GM23338 (cell line): Measurements from ENCODE around the gene XAB2. TPM values are rescaled to one million over a fixed set of nuclear protein-coding genes. Genes with fewer than 3 reads are reported as not detected.

Source experiments
- ATAC-seq: fragments of 200-7000 bp; cut with Tn5 transposase; 3 replicates; pipeline ENCODE4 v1.9.1; 2020
- DNase-seq: peaks from one replicate; pipeline ENCODE4 v3.0.0-alpha.2; 2015; ENCODE audit warnings: low spot score
- H2AFZ ChIP-seq: fragments of 200-600 bp; sonication (generic); 2 replicates; pipeline ENCODE4 v1.8.0; 2016; ENCODE audit warnings: antibody characterized with exemption, mild to moderate bottlenecking, moderate library complexity
- H3F3A ChIP-seq: fragments of 200-600 bp; sonication (generic); replicated peaks from 2 replicates; pipeline ENCODE4 v1.8.0; 2017; ENCODE audit warnings: antibody characterized with exemption, mixed run types, low read depth
- H3K27ac ChIP-seq: fragments of 200-600 bp; sonication (generic); 2 replicates; pipeline ENCODE4 v1.6.1; 2016; ENCODE audit warnings: low read depth
- H3K27me3 ChIP-seq: fragments of 200-600 bp; sonication (generic); 2 replicates; pipeline ENCODE4 v1.8.0; 2016; ENCODE audit warnings: mild to moderate bottlenecking, mixed run types, moderate library complexity; ENCODE audit not compliant: insufficient read depth
- H3K36me3 ChIP-seq: fragments of 200-600 bp; sonication (generic); 2 replicates; pipeline ENCODE4 v1.8.0; 2016; ENCODE audit warnings: mild to moderate bottlenecking; ENCODE audit not compliant: insufficient read depth
- H3K4me1 ChIP-seq: fragments of 200-600 bp; sonication (generic); 2 replicates; pipeline ENCODE4 v1.8.0; 2016; ENCODE audit warnings: mild to moderate bottlenecking, moderate library complexity; ENCODE audit not compliant: insufficient read depth
- H3K4me2 ChIP-seq: fragments of 200-600 bp; sonication (generic); 2 replicates; pipeline ENCODE4 v1.7.1; 2017; ENCODE audit warnings: mixed run types
- H3K4me3 ChIP-seq: fragments of 200-600 bp; sonication (generic); 2 replicates; pipeline ENCODE4 v1.6.1; 2016; ENCODE audit warnings: mixed run types
- H3K79me2 ChIP-seq: fragments of 200-600 bp; sonication (generic); replicated peaks from 2 replicates; pipeline ENCODE4 v1.8.0; 2017; ENCODE audit warnings: mild to moderate bottlenecking; ENCODE audit not compliant: insufficient read depth
- H3K9me2 ChIP-seq: fragments of 200-600 bp; sonication (generic); 2 replicates; pipeline ENCODE4 v1.8.0; 2017; ENCODE audit not compliant: insufficient read depth
- H4K20me1 ChIP-seq: fragments of 200-600 bp; sonication (generic); replicated peaks from 2 replicates; pipeline ENCODE4 v1.8.0; 2017; ENCODE audit warnings: mild to moderate bottlenecking; ENCODE audit not compliant: insufficient read depth
- H3K27ac Mint-ChIP-seq: 2 replicates; pipeline ENCODE4 v1.8.0; 2020; ENCODE audit warnings: inconsistent platforms, mild to moderate bottlenecking, moderate library complexity, mixed read lengths
- H3K27me3 Mint-ChIP-seq: 3 replicates; pipeline ENCODE4 v1.8.0; 2022; ENCODE audit warnings: low read depth, mild to moderate bottlenecking, moderate library complexity, mixed read lengths, inconsistent platforms; ENCODE audit not compliant: insufficient read depth, poor library complexity
- H3K36me3 Mint-ChIP-seq: 3 replicates; pipeline ENCODE4 v1.8.0; 2021; ENCODE audit warnings: low read depth, mild to moderate bottlenecking, inconsistent platforms, moderate library complexity, mixed read lengths
- H3K4me1 Mint-ChIP-seq: 3 replicates; pipeline ENCODE4 v1.8.0; 2020; ENCODE audit warnings: mild to moderate bottlenecking, inconsistent platforms, mixed read lengths
- H3K4me3 Mint-ChIP-seq: 3 replicates; pipeline ENCODE4 v1.8.0; 2021; ENCODE audit warnings: moderate library complexity, mild to moderate bottlenecking, inconsistent platforms, mixed read lengths
- H3K9me3 Mint-ChIP-seq: 3 replicates; pipeline ENCODE4 v1.8.0; 2020; ENCODE audit warnings: moderate library complexity, mild to moderate bottlenecking, inconsistent platforms, mixed read lengths
- STAT1 ChIP-seq: IDR thresholded peaks from one replicate; pipeline ENCODE4 v1.6.1; 2016; ENCODE audit warnings: antibody characterized with exemption; ENCODE audit not compliant: unreplicated experiment
- ZNF114 ChIP-seq: fragments of 250-450 bp; sonication (Bioruptor Pico); IDR thresholded peaks from 2 replicates; pipeline ENCODE4 v1.5.0; 2020; ENCODE audit warnings: mild to moderate bottlenecking, moderate library complexity
- ZNF331 ChIP-seq: fragments of 250-450 bp; sonication (Bioruptor Pico); IDR thresholded peaks from 2 replicates; pipeline ENCODE4 v1.5.0; 2020; ENCODE audit warnings: low read depth, mild to moderate bottlenecking, moderate library complexity
- polyA plus RNA-seq: library from polyadenylated mRNA; unstranded; fragments of >200 nt; fragmentation: Nextera tagmentation; extraction: Ambion mirVana; gene quantifications from 2 replicates; pipeline ENCODE4 v1.2.1, GENCODE V29; 2016
- total RNA-seq: library from RNA; depleted of rRNA; stranded (reverse); fragments of >200 nt; shearing (Covaris generic); gene quantifications from 2 replicates; pipeline ENCODE4 v1.2.3, GENCODE V29; 2014
- TF ChIP-seq, protein P1 (sequence below): fragments of 250-450 bp; sonication (Bioruptor Pico); IDR thresholded peaks from 2 replicates; pipeline ENCODE4 v1.5.0; 2020; ENCODE audit warnings: mild to moderate bottlenecking, moderate library complexity
- TF ChIP-seq, protein P2 (sequence below), 2 experiments: fragments of 200-600 bp in 1 of 2; sonication (generic) in 1 of 2; conservative IDR thresholded peaks; 2 replicates each; pipeline versions ENCODE4 v1.5.1 to v1.6.1; 2016 to 2017; ENCODE audit warnings: antibody characterized with exemption in 2 of 2, low read depth in 2 of 2, mild to moderate bottlenecking in 2 of 2, moderate library complexity in 1 of 2

Gene XAB2
- total and polyA plus RNA-seq, 2 experiments from 2014 or later: 18.4 to 69.0 TPM

DNA sequence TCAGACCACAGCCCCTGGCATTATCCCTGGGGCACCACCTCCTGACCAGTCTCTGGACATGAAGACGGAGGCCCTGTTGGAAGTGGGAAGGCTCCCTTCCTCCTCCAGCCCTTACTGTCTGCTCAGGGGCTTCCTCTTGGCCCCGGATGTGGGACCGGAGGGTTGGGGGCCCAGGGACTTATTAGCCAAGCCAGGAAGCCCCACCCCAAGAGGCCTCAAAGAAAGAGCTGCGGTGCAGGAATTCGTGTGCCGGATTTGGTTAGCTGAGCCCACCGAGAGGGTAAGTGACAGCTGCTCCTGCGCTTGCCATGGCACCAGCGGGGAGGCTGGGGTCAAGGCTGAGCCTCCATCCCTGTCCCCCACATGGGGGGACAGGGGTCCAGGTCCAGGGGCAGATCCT is 39.5 kb upstream of the XAB2 start, which contains the start of gene RETN:
Gene RETN (plus strand): TSS at position 208 of the 400 bp plus-strand sequence. CDS start 278 bp downstream, outside the sequence.
- Histone ChIP-seq H2AFZ (peak within 1 kb of the TSS; percentile 66; the same call in 1 of the 2 replicates), H3K9me2 (no peaks in the 10 kb centered on the region), H3K4me3 (peak within 1 kb of the TSS; percentile 79), H3F3A (no peaks in the 10 kb centered on the region), H3K79me2 (no peaks in the 10 kb centered on the region), H3K36me3 (no peaks in the 10 kb centered on the region), H4K20me1 (no peaks in the 10 kb centered on the region), H3K4me2 (peak within 1 kb of the TSS; percentile 92), H3K27ac (no peak within 1 kb of the TSS), H3K27me3 (peaks cover 46% of the 10 kb centered on the region), H3K4me1 (no peaks in the 10 kb centered on the region; the same call in 1 of the 2 replicates)
- Mint-ChIP-seq H3K27ac (no peak within 1 kb of the TSS), H3K36me3 (no peaks in the 10 kb centered on the region), H3K27me3 (peaks cover 37% of the 10 kb centered on the region), H3K4me3 (peak within 1 kb of the TSS; percentile 89), H3K4me1 (peaks cover 8% of the 10 kb centered on the region; the same call in 2 of the 3 replicates), H3K9me3 (peaks cover 6% of the 10 kb centered on the region)
- ATAC-seq: no peak
- TF ChIP-seq, protein P1, sequence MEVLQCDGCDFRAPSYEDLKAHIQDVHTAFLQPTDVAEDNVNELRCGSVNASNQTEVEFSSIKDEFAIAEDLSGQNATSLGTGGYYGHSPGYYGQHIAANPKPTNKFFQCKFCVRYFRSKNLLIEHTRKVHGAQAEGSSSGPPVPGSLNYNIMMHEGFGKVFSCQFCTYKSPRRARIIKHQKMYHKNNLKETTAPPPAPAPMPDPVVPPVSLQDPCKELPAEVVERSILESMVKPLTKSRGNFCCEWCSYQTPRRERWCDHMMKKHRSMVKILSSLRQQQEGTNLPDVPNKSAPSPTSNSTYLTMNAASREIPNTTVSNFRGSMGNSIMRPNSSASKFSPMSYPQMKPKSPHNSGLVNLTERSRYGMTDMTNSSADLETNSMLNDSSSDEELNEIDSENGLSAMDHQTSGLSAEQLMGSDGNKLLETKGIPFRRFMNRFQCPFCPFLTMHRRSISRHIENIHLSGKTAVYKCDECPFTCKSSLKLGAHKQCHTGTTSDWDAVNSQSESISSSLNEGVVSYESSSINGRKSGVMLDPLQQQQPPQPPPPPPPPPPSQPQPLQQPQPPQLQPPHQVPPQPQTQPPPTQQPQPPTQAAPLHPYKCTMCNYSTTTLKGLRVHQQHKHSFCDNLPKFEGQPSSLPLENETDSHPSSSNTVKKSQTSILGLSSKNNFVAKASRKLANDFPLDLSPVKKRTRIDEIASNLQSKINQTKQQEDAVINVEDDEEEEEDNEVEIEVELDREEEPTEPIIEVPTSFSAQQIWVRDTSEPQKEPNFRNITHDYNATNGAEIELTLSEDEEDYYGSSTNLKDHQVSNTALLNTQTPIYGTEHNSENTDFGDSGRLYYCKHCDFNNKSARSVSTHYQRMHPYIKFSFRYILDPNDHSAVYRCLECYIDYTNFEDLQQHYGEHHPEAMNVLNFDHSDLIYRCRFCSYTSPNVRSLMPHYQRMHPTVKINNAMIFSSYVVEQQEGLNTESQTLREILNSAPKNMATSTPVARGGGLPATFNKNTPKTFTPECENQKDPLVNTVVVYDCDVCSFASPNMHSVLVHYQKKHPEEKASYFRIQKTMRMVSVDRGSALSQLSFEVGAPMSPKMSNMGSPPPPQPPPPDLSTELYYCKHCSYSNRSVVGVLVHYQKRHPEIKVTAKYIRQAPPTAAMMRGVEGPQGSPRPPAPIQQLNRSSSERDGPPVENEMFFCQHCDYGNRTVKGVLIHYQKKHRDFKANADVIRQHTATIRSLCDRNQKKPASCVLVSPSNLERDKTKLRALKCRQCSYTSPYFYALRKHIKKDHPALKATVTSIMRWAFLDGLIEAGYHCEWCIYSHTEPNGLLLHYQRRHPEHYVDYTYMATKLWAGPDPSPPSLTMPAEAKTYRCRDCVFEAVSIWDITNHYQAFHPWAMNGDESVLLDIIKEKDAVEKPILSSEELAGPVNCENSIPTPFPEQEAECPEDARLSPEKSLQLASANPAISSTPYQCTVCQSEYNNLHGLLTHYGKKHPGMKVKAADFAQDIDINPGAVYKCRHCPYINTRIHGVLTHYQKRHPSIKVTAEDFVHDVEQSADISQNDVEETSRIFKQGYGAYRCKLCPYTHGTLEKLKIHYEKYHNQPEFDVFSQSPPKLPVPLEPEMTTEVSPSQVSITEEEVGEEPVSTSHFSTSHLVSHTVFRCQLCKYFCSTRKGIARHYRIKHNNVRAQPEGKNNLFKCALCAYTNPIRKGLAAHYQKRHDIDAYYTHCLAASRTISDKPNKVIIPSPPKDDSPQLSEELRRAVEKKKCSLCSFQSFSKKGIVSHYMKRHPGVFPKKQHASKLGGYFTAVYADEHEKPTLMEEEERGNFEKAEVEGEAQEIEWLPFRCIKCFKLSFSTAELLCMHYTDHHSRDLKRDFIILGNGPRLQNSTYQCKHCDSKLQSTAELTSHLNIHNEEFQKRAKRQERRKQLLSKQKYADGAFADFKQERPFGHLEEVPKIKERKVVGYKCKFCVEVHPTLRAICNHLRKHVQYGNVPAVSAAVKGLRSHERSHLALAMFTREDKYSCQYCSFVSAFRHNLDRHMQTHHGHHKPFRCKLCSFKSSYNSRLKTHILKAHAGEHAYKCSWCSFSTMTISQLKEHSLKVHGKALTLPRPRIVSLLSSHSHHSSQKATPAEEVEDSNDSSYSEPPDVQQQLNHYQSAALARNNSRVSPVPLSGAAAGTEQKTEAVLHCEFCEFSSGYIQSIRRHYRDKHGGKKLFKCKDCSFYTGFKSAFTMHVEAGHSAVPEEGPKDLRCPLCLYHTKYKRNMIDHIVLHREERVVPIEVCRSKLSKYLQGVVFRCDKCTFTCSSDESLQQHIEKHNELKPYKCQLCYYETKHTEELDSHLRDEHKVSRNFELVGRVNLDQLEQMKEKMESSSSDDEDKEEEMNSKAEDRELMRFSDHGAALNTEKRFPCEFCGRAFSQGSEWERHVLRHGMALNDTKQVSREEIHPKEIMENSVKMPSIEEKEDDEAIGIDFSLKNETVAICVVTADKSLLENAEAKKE (CRISPR knock-in tag): no peak
- TF ChIP-seq ZNF114 (CRISPR knock-in tag) (no peak), STAT1 (no peak), ZNF331 (CRISPR knock-in tag) (no peak)
- TF ChIP-seq, protein P2, sequence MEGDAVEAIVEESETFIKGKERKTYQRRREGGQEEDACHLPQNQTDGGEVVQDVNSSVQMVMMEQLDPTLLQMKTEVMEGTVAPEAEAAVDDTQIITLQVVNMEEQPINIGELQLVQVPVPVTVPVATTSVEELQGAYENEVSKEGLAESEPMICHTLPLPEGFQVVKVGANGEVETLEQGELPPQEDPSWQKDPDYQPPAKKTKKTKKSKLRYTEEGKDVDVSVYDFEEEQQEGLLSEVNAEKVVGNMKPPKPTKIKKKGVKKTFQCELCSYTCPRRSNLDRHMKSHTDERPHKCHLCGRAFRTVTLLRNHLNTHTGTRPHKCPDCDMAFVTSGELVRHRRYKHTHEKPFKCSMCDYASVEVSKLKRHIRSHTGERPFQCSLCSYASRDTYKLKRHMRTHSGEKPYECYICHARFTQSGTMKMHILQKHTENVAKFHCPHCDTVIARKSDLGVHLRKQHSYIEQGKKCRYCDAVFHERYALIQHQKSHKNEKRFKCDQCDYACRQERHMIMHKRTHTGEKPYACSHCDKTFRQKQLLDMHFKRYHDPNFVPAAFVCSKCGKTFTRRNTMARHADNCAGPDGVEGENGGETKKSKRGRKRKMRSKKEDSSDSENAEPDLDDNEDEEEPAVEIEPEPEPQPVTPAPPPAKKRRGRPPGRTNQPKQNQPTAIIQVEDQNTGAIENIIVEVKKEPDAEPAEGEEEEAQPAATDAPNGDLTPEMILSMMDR (conservative IDR thresholded peaks at IDR 0.05; ENCODE audit: low read depth in 2 of 2): no peak
- no peak for DNase-seq
